Stimulated activated CD4-positive, alpha-beta T cell treated with anti-CD3 and anti-CD28 coated beads, Interleukin-1b, Interleukin-23, amount 100 ng/mL, for 4 hours (primary cell): ENCODE data around the gene SAT1.
A peak's percentile ranks its signal among the peaks of the same experiment; 100 is the strongest.
"Not testable (repeated sequence)": the region's sequence is repeated elsewhere in the genome, so short reads cannot be mapped to it uniquely, and the experiment has no call there.

Experiments
- DNase-seq, 2 donors: peaks; one replicate each; pipeline ENCODE4 v3.0.0-alpha.2; 2020; ENCODE audit warnings: low read depth in 2 of 2

Gene SAT1

DNA sequence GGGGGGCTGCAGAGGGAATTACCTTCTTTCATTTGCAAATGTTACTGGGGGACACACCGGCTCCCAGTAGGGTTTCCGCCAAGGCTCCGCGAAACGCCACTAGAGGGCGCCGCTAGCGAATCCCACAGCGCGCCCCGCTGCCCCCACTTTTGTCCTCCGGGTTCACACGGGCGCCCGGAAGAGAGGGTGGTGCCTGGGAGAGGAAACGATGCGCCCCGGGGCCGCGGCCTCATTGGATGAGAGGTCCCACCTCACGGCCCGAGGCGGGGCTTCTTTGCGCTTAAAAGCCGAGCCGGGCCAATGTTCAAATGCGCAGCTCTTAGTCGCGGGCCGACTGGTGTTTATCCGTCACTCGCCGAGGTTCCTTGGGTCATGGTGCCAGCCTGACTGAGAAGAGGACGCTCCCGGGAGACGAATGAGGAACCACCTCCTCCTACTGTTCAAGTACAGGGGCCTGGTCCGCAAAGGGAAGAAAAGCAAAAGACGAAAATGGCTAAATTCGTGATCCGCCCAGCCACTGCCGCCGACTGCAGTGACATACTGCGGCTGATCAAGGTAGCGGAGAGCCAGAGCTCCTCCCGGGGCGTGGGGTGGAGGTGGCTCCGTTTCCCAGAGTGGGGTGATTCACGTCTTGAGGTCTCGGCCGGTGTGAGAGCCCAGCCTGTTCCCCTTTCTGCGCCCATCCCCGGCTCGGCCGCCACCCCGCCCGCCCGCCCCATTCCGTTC is at the start of gene SAT1:
TSS of gene SAT1 (plus strand) at position 311 of the 726 bp plus-strand sequence. CDS start at position 490, 179 bp downstream.
- peak; percentile 85 to 88 for DNase-seq

DNA sequence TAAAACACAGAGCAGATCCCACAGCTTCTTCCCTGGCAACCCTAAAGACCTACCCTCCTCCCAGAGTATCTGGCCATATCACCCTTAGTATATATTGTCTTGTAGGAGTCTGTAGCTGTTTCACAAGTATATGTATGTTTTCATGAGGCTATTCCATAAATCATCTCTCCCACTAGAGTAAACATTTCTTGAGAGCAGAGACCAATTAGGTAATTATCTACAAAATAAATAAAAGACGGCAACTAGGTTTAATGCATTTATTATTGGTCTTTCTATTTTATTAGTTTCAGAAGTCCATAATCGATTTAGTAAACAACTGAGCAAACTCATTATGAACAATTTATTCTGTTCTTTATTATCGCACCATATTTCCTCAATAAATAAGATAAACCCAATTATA is 46.9 kb upstream of the SAT1 start:
- no peak for DNase-seq

DNA sequence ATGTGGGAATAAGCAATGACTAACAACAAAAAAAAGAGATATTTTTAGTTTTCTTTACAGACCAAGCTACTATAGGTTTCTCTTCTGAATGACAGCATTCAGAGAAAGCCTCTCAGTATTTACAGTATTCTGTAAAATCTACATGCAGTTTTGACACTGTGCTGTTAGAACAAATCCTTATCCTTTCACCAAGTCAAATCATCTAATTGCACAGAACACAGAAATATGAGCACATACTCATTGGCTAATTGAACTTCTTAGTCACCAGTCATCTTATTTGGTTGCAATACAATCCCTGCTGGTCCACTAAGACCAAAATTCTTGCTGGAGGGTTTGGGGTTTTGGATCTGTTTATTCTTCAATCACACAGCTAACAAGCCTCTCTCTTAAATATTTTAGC is 45.6 kb upstream of the SAT1 start:
- no peak for DNase-seq

DNA sequence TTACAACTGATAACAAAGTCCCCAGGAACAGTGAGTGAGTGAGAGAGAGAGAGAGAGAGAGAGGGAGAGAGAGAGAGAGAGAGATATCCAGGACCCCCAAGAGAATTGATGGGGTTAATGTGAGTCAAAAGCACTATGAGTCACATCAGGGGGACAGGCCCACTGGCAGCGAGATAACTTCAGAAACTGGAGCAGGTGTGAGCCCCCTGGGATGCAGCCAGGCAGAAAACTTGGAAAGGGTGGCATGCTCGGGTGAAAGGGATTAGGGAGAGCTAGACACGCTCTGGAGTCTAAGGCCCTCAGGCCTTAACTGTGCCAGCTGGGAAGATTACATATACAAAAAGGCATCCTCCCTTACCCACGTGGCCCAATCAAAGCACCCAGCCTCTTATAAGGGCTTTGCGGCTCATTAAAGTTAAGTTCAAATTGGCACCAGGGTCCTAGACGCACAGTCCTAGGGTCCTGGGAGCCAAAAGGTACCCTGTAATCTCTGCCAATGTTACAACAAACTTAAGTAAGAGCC is 40.7 kb upstream of the SAT1 start:
- no peak for DNase-seq

DNA sequence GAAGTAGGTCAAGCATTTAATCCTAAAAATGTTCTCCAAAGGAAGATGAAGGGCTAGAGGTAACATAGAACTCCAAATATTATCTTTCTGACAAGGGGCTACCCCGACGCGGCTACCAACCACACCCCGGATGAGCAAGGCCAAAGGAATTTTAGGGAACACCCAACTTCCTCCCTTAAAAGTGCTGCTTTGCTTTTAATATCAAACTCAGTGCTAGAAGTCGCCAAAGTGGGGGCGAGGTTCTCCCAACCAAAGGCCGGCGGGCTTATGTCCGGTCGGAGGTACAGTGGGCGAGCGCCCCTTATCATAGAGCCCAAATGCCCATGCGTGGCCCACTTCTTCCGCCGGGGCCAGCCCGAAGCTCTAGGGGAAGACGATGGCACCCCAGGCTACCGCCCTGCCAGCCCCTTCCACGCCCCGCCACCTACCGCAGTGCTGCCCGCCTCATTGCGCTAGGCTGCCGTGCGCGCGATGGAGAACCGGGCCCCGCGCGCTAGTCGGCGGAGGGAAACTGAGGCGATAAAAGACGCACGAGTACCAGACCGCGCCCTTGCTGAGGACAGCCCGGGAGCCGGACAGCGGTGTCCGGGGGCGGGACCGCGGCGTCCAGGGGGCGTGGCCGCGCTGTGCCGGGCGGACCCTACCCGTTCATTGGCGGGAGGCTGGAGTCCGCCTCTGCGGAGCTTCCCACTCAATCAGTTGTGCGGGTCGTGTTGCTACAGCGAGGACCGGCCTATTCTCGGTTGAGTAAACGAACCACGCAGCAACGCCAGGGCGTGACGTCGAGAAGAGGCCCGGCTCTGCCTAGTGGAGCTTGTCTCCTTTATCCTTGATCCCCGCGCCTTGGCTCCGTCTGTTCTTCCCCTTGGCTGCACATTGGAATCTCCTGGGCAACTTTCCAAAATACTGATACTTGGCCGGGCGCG is 40.0 kb upstream of the SAT1 start, which contains the start of gene ACOT9:
TSS of gene ACOT9 (minus strand) at position 580 of the 926 bp plus-strand sequence. CDS start at position 448, 132 bp downstream.
- DNase-seq = peak; percentile 35 to 46

DNA sequence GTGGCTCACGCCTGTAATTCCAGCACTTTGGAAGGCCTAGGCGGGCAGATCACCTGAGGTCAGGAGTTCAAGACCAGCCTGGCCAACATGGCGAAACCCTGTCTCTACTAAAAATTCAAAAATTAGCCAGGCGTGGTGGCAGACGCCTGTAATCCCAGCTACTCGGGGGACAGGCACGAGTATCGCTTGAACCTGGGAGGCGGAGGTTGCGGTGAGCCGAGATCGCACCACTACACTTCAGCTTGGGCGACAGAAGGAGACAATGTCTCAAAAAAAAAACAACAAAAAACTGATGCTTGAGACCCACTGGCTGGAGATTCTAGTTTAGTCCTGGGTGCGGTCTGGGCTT is 39.4 kb upstream of the SAT1 start:
- not testable (repeated sequence) for DNase-seq

DNA sequence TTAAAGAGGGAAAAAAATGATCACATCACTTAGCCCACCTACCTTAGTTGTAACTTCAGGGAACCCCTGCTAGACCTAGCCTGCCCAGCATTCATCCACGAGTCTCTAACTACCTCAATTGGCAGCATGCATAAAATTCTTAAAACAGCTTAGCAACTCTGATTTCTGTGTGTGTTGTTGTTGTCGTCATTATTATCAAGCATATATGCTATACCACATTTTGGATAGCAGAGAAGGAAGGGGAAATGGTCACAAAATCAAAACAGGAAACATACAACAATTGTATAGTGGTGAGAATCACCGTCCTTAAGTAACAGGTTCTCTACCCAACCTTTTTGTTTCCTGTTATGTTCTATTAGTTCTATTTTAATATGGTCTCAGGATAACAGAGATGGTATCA is 37.2 kb upstream of the SAT1 start:
- DNase-seq = no peak

DNA sequence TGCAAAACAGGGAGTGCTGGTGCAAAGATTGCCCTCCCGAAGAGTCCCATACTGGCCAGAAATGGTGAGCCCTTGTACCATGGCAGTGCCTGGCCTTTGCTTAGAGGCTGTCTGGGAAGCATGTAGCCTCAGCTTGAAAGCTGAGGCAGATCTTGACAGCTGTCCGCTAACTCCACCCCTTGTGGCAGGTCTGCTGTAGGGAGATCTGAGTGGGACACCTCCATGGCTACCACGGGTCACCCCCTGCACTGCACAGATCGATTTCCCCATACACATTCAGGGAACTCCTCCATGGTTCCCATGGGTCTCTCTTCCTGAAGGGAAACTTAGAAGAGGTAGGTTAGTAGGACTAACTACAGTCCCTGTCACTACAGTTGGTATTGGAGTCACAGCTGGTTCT is 33.8 kb upstream of the SAT1 start:
- DNase-seq = no peak

DNA sequence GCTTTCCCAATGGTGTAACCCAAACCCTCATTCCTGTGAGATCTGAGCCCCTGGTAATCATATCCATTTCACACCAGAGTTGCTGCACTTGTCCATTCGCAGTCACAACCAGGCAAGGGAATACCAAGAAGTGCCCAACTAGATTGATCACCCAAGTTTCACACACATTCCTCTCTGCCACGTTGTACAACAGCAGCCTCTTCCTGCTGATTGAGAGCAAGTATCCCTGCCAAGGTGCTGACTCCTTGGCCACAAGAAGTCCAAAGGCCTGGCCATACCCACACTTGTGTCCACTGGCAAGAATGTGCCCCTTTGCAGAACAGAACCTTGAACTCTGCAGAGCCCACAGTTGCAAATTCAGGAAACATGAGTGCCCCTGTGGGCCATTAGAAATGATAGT is 33.4 kb upstream of the SAT1 start:
- DNase-seq = no peak

DNA sequence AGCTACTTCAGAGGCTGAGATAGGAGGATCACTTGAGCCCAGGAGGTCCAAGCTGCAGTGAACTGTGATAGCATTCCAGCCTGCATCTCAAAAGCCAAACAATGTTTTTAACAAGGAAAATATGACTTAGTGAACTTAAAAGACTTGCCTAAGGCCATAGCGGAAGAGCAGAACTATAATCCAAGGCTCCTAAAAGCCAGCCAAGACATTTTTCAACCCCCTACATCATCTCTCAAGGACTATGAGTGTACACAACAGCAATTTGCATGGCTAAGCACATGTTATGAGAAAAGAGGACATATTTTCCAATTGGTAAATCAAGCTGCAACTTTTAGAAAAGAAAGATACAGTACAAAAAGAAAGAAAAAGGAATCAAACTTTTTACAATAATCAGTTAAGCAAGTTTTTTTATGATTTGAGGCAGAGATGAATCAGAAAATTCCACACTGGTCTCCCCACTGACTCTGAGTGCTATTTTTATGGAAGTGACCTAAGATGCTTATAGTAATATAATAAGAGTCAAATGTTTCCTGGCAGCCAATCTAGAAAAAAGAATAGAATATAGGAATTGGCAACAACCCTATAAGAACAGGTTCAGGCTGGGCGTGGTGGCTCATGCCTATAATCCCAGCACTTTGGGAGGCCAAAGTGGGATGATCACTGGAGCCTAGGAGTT is 30.1 kb upstream of the SAT1 start:
- no peak for DNase-seq

DNA sequence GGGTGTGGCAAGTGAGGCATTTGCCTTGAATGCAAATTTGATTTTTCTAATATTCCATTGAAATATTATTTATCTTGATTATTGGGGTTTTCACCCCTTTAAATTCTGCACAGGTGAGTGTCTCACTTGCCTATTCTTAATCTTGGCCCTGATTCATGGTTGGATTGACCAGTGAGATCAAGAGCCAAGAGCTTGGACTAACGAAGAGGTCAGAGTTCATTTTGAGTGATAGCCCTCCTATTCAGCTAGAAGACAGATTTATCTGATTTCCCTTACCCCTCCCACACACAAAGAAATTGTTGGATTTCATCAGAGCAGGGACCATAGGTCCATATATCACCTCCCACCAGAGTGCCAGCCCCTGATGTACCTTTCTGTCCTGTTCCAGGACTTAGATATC is 28.3 kb upstream of the SAT1 start:
- DNase-seq = no peak

DNA sequence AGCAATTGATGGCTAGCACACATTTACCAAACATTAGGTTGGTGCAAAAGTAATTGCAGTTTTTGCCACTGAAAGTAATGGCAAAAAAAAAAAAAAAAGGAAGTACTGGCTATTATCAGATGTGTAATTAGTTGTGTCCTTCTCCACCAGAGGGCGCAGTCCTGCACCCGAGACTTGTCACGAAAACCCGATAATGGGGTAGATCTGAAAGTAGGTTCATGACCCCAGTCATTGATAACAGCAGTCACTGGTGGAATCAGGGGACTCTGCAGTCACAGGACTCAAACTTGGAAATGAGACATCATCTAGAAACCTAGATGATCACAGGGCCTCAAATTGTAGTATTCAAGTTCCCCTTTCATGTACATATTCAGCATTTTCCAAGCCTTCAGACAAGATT is 26.8 kb upstream of the SAT1 start:
- peak; percentile 12 to 53 for DNase-seq

DNA sequence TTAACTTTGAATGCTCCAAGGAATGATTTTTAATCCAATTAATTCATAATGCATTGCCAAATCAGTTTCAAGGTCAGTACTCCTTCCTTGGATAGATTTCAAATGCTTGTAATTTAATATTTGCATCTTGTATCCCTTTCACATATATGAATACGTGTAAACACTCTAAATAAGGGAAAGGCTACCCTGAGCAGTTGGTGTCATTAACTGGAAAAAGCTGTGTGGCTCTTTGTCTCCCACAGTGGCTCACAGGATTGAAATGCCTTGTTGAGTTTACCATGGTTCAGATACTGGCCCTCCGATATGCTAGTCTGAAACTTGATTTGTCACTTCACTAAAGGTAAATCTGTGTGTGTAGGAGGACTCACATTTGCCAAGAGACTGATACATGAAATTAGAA is 23.2 kb upstream of the SAT1 start:
- DNase-seq = no peak

DNA sequence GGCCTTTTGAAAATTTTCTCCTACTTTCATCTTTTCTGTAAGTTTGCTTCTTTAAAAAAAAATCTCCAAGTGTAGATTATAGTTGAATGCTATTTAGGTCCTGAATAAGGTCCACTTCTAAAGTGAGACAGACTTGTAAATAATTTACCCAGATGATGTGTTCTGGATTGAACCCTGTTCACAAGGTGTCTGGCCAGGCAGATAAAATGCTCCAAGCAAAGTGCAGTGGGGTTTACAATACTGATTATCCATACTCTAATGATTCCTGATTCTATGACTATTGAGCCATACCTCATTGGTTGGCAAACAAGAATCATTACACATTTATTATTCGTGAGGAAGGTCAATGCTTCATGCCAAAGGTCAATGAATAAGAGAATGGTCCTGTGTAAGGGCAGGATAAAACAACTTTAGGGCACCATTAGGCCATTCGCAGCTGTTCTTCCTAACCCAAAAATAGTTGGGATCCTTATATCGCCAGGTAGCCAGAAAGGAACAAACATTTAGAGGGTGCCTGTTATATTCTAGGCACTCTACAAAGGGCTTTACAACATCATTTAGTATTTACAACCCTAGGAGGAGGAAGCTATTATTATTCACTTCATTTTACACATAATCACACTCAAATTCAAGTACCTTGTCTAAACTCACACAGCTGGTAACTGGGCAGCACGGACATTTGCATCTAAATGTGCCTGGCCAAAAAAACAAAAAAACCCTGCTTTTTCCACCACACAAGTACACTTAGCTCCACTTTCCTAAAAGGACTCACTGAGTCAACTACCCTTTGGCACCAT is 18.6 kb upstream of the SAT1 start:
- no peak for DNase-seq

DNA sequence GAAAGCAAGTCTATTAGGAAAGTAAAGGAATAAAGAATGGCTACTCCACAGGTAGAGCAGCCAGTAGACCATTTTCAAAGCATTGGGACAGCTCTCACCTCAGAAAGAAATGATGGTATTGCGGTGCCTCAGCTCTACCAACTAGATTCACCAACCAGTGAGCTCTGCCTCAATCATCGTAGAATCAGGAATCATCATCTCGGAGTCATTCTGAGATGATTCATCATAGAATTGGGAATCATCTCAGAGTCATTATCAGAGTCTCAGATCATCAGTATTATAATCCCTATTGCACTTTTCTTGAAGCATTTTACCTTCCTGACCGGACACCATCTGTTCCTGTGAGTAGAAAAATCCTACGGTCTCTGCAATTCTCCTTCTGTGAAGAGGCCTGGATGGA is 17.5 kb upstream of the SAT1 start:
- DNase-seq = no peak

DNA sequence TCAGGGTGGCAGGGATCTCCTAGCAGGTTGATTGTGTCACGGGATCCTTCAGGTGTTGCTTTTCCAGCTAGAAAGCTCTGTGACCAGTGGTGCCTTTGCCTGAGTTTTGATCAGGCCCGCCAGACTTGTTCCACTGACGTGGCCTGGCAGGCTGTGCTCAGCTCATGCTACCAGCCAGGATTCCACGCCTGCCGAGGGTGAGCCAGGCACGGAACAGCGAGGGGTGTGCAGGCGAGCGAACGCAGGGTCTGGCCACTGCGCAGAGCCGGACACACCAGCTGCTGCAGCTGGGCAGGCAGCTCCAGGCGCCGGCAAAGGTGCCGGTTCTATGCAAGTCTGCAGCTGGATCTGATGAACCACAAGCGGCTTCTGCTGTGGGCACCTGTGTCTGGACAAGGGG is 17.1 kb upstream of the SAT1 start:
- DNase-seq = no peak

DNA sequence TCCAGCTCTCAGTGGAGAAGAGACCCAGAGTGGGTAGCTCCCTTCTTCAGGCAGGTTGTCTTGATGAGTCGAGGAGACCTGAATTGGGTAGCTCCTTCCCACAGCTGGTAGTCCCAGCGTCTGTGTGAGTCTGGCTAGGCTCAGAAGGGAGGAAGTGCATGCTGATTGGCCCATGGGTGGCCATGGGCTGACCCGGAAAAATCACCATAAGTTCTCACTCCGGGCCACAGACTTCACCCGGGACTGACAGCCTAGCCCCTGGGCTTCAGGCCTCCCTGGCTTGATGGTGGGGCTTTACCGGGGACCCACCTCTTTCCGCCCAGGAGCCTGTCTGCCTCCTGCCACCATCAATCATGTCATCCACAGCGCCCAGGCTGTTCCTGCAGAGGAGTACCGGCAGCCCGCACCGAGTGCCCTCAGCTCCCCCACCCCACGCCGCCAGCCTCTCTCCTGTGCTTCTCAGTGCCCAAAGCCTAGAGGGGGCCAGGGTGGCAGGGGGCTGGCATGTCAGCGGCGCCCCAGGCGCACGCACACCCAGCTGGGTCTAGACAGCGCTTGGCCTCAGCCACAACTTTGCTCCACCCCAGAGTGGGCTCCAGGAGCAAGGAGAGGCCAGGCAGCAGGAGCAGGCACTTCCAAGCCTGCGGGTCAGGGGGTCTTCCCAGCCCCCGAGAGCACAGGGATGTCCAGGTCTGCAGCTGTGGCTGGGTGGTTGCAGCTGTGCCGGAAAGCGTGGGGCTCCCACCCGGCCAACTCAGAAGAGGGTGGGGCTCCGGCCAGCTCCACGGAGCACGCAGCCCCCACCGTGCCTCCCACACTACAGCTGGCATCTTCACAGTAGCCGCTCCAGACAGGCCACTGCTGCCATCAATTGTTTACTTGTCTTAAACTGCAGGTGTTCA is 16.1 kb upstream of the SAT1 start:
- DNase-seq = no peak

DNA sequence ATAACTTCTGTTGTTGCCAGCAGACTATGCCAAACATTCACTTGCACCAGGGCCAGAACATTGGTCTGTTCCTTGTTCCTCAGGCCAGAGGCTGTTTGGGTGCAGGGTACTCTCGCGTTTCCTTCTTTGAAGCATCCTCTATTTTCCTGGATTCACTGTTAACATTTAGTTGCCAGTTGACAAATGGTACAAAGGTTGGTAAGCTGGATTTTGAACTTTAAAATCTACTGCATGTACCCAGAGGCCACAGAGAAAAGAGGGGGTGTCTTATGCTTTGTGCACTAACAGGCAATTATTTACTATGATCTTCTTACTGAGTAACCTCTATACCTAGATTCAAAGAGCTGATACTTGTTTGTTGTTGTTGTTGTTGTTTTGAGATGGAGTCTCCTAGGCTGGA is 12.8 kb upstream of the SAT1 start:
- DNase-seq = no peak

DNA sequence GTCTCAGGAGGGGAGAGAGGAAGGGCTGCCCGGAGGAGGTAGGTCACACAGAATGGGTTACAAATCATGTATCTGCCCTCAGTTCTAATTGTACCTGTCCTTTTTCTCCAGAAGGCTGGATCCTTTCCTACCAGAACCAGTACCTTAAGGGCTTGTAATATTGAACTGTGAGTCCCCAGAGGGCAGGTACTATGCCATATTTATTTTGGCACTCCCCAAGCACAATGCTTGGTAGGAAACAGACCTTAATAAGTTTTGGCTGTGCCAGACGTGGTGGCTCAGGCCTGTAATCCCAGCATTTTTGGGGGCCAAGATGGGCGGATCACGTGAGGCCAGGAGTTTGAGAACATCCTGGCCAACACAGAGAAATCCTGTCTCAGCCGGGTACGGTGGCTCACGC is 11.9 kb upstream of the SAT1 start:
- DNase-seq = not testable (repeated sequence)

DNA sequence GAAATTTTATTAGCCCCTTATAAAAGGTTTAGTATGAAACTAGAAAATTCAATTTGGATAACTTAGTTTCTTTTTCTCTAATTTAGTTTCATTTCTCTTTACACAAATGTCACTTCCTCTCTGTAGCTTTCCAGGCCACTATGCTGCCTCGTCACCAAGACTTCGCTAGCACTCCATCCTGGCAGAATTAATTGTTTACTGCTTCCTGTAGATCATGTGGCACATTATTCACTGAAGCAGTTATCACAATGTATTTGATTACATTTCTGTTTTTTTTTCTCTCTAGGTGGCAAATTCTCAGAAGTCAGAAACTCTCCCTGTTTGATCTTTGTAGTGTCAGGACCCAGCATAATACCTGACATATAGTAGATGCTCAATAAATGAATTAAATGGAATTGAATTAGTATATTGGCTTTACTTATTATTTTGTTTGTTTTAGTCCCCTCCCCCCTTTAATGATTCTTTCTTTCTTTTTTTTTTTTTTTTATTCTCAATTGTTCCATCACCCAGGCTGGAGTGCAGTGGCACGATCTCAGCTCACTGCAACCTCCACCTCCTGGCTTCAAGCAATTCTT is 9.3 kb upstream of the SAT1 start:
- DNase-seq = peak in 1 of 2 donors; percentile 21
